ENCODE measurements around the gene TRIP4.

DNA sequence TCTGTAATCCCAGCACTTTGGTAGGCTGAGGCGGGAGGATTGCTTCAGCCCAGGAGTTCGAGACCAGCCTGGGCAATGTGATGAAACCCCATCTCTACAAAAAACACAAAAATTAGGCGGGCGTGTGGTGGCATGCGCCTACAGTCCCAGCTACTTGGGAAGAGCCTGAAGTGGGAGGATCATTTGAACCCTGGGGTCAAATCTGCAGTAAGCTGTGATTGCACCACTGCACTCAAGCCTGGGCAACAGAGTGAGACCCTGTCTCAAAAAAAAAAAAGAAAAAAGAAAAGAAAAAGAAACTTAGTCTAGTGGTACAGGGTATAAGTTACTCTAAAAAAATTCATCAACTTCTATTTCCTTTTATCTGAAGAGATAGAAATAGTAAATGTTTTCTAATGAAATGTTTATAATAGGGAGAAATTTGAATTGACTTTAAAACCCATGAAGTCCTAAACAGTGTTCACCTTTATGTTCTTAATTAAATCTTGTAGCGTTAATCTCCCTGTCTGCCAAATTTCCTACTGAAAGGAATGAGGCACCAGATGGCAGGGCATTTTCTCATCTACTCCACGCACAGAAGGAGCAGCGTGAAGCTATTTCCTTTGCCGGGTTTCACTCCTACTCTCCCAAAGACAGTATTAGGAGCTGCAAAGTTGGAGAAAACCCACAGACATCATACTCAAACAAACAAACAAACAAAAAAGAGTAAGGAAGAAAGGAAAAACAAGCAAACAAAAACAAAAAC, 8.2 kb upstream of the TRIP4 start:
- TF ChIP-seq, protein P1, sequence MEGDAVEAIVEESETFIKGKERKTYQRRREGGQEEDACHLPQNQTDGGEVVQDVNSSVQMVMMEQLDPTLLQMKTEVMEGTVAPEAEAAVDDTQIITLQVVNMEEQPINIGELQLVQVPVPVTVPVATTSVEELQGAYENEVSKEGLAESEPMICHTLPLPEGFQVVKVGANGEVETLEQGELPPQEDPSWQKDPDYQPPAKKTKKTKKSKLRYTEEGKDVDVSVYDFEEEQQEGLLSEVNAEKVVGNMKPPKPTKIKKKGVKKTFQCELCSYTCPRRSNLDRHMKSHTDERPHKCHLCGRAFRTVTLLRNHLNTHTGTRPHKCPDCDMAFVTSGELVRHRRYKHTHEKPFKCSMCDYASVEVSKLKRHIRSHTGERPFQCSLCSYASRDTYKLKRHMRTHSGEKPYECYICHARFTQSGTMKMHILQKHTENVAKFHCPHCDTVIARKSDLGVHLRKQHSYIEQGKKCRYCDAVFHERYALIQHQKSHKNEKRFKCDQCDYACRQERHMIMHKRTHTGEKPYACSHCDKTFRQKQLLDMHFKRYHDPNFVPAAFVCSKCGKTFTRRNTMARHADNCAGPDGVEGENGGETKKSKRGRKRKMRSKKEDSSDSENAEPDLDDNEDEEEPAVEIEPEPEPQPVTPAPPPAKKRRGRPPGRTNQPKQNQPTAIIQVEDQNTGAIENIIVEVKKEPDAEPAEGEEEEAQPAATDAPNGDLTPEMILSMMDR (IDR thresholded peaks at IDR 0.05; ENCODE audit: control extremely low read depth in 1 of 3, insufficient read depth in 1 of 3, low read depth in 1 of 3, low read length in 3 of 3): no peak
- TF ChIP-seq, protein P2, sequence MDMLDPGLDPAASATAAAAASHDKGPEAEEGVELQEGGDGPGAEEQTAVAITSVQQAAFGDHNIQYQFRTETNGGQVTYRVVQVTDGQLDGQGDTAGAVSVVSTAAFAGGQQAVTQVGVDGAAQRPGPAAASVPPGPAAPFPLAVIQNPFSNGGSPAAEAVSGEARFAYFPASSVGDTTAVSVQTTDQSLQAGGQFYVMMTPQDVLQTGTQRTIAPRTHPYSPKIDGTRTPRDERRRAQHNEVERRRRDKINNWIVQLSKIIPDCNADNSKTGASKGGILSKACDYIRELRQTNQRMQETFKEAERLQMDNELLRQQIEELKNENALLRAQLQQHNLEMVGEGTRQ (IDR thresholded peaks at IDR 0.05; ENCODE audit: low read length): no peak
- TF ChIP-seq POLR2A (IDR thresholded peaks at IDR 0.05; ENCODE audit: control extremely low read depth in 1 of 2, low read depth in 2 of 2, low read length in 2 of 2) (no peak), YY1 (IDR thresholded peaks at IDR 0.05; ENCODE audit: low read depth, low read length) (no peak), SIX5 (IDR thresholded peaks at IDR 0.05; ENCODE audit: low read depth, low read length) (no peak), SIN3A (conservative IDR thresholded peaks at IDR 0.05 in 1 of 2, IDR thresholded peaks at IDR 0.05 in 1 of 2; ENCODE audit: low read depth in 1 of 2, low read length in 2 of 2) (no peak), RAD21 (IDR thresholded peaks at IDR 0.05 in 1 of 2, conservative IDR thresholded peaks at IDR 0.05 in 1 of 2; ENCODE audit: low read depth in 2 of 2, low read length in 2 of 2) (no peak), POLR2AphosphoS5 (IDR thresholded peaks at IDR 0.05; ENCODE audit: low read depth, low read length) (no peak), BRCA1 (IDR thresholded peaks at IDR 0.05; ENCODE audit: low read depth, low read length) (no peak), GABPA (IDR thresholded peaks at IDR 0.05; ENCODE audit: borderline replicate concordance, insufficient read depth, low read length) (no peak), TEAD4 (IDR thresholded peaks at IDR 0.05; ENCODE audit: low read depth, low read length) (no peak), CBX8 (IDR thresholded peaks at IDR 0.05; ENCODE audit: borderline replicate concordance, low read depth, low read length) (no peak), TAF7 (optimal IDR thresholded peaks at IDR 0.05; ENCODE audit: borderline replicate concordance, low read depth, low read length) (no peak)
